Measurements from ENCODE around the gene ATP6V1C2. TPM values are rescaled to one million over a fixed set of nuclear protein-coding genes. Genes with fewer than 3 reads are reported as not detected.

ATP6V1C2 gene
- polyA plus RNA-seq, 2 of the 4 experiments (the other 2 are of a cell fraction) = 0.08 to 0.14 TPM

DNA sequence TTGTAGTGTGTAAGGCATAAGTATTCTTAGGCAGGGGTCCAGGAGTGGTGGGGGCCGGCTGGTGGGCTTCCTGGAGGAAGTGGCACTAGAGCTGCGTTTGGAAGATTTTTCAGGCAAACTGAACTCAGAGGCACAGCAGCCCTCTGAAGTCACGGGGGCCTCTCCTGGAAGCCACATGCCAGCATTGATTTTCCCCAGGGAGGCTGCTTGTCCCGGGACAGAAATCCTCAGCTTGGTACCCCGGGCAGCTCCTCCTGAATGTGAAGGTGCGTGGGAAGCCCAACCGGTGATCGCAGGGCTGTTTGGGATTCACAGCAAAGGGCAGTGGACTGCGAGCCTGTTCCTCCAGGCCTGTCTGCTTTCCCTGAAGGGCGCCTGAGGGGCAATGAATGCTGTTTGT lies 92.7 kb downstream of the ATP6V1C2 start:
- no peak for FAIRE-seq
- no peak overlapping the region for H3K4me3 ChIP-seq
- ChIA-PET CTCF (interaction anchor here (0.6 to 5.3 kb wide), 7 partner anchors 10 to 316 kb away, joined by 3 to 55 read pairs (median 7); no protein-coding TSS in a partner anchor), POLR2A (no interaction called here)
- TF ChIP-seq MAZ (IDR thresholded peaks at IDR 0.05; ENCODE audit: borderline replicate concordance, low read depth, low read length) = no peak
- no peak for TF ChIP-seq FOSB (CRISPR knock-in tag; IDR thresholded peaks at IDR 0.05)
- no peak for TF ChIP-seq NFE2L2 (conservative IDR thresholded peaks at IDR 0.05; ENCODE audit: low read length)
- TF ChIP-seq CBX8 (IDR thresholded peaks at IDR 0.05) = no peak
- no peak for TF ChIP-seq KDM1A (IDR thresholded peaks at IDR 0.05; ENCODE audit: low read depth)
- TF ChIP-seq, protein P1, sequence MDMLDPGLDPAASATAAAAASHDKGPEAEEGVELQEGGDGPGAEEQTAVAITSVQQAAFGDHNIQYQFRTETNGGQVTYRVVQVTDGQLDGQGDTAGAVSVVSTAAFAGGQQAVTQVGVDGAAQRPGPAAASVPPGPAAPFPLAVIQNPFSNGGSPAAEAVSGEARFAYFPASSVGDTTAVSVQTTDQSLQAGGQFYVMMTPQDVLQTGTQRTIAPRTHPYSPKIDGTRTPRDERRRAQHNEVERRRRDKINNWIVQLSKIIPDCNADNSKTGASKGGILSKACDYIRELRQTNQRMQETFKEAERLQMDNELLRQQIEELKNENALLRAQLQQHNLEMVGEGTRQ (IDR thresholded peaks at IDR 0.05) = no peak
- TF ChIP-seq, protein P2, sequence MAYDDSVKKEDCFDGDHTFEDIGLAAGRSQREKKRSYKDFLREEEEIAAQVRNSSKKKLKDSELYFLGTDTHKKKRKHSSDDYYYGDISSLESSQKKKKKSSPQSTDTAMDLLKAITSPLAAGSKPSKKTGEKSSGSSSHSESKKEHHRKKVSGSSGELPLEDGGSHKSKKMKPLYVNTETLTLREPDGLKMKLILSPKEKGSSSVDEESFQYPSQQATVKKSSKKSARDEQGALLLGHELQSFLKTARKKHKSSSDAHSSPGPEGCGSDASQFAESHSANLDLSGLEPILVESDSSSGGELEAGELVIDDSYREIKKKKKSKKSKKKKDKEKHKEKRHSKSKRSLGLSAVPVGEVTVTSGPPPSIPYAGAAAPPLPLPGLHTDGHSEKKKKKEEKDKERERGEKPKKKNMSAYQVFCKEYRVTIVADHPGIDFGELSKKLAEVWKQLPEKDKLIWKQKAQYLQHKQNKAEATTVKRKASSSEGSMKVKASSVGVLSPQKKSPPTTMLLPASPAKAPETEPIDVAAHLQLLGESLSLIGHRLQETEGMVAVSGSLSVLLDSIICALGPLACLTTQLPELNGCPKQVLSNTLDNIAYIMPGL (CRISPR knock-in tag; IDR thresholded peaks at IDR 0.05; ENCODE audit: borderline replicate concordance) = no peak
- no peak for TF ChIP-seq ZFP36 (IDR thresholded peaks at IDR 0.05; ENCODE audit: borderline replicate concordance, partially characterized antibody)
- no peak for TF ChIP-seq PHF8 (IDR thresholded peaks at IDR 0.05; ENCODE audit: borderline replicate concordance, low read depth)
- TF ChIP-seq NR3C1 (IDR thresholded peaks at IDR 0.05) = no peak
- TF ChIP-seq EP300 (IDR thresholded peaks at IDR 0.05) = no peak
- no peak for TF ChIP-seq RFX5 (IDR thresholded peaks at IDR 0.05)
- TF ChIP-seq RARB (CRISPR knock-in tag; IDR thresholded peaks at IDR 0.05) = no peak
- TF ChIP-seq FOSL2 (IDR thresholded peaks at IDR 0.05) = no peak
- no peak for TF ChIP-seq FOSL2 (CRISPR knock-in tag; IDR thresholded peaks at IDR 0.05)
- TF ChIP-seq CEBPB (IDR thresholded peaks at IDR 0.05) = no peak
- TF ChIP-seq ZNF302 (CRISPR knock-in tag; IDR thresholded peaks at IDR 0.05) = no peak
- TF ChIP-seq, protein P3, sequence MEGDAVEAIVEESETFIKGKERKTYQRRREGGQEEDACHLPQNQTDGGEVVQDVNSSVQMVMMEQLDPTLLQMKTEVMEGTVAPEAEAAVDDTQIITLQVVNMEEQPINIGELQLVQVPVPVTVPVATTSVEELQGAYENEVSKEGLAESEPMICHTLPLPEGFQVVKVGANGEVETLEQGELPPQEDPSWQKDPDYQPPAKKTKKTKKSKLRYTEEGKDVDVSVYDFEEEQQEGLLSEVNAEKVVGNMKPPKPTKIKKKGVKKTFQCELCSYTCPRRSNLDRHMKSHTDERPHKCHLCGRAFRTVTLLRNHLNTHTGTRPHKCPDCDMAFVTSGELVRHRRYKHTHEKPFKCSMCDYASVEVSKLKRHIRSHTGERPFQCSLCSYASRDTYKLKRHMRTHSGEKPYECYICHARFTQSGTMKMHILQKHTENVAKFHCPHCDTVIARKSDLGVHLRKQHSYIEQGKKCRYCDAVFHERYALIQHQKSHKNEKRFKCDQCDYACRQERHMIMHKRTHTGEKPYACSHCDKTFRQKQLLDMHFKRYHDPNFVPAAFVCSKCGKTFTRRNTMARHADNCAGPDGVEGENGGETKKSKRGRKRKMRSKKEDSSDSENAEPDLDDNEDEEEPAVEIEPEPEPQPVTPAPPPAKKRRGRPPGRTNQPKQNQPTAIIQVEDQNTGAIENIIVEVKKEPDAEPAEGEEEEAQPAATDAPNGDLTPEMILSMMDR (IDR thresholded peaks at IDR 0.05) = no peak
- no peak for TF ChIP-seq ZSCAN20 (CRISPR knock-in tag; IDR thresholded peaks at IDR 0.05)
- peaks cover 18% of the 10 kb centered on the region for H3K4me1 ChIP-seq
- no peak for ATAC-seq
- no peak overlapping the region for H3K4me2 ChIP-seq
- no peaks in the 10 kb centered on the region for H3K9me3 ChIP-seq
- no peak for DNase-seq (ENCODE audit: low read depth in 1 of 2, low spot score in 1 of 2)
- no peak overlapping the region for H3K27ac ChIP-seq
- WGBS (ENCODE audit: missing lambda C conversion rate) = 72% methylated on average over 10 of the region's 10 CpGs

DNA sequence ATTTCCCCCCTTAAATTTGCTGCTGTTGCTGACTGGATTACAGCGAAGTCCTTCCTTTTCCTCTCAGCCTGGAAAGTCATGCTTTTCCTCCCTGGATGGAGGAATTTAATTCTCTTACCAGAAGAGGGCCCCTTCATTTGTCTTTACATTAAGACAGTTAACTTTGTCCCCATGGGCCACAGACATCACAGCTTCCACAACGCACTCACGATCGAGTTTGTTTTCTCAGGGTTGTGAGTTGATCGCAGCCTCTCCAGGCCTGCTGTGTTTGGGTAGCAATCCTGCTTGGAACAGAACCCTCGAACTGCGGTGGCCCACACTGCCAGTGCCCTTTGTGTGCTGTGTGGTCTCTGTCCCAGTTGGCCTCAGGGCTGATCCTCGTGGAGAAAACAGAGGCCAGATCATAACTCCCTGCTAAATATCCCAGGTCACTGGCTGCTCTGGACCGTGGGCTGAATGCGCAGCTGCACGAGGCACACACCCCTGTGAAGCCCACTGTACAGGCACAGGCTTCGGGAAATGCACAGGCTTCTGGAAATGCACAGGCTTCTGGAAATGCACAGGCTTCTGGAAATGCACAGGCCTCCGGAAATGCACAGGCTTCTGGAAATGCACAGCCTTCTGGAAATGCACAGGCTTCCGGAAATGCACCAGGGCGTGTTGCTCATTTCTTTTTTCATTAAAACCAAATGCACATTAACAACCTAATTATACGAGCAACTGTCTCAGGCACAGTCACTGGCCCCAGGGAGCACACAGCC lies 93.3 kb downstream of the ATP6V1C2 start:
- ATAC-seq (no peak), FAIRE-seq (no peak), DNase-seq (ENCODE audit: low read depth in 1 of 2, low spot score in 1 of 2) (no peak)
- 77% methylated on average over 13 of the region's 16 CpGs for WGBS (ENCODE audit: missing lambda C conversion rate)
- CTCF ChIA-PET = interaction anchor here (1.0 to 5.3 kb wide), 5 partner anchors 9 to 315 kb away, joined by 3 to 55 read pairs (median 10); no protein-coding TSS in a partner anchor
- Histone ChIP-seq H3K27ac (no peak overlapping the region), H3K4me2 (no peak overlapping the region), H3K9me3 (no peaks in the 10 kb centered on the region), H3K4me3 (no peak overlapping the region), H3K4me1 (peaks cover 17% of the 10 kb centered on the region)
- POLR2A ChIA-PET = no interaction called here
- TF ChIP-seq EP300 (IDR thresholded peaks at IDR 0.05) (no peak), ZNF302 (CRISPR knock-in tag; IDR thresholded peaks at IDR 0.05) (no peak), RAD21 (conservative IDR thresholded peaks at IDR 0.05 in 1 of 2, IDR thresholded peaks at IDR 0.05 in 1 of 2) (peak in 1 of 2 experiments; percentile 14; a peak in 1 of 5 replicates), NPAS2 (CRISPR knock-in tag; IDR thresholded peaks at IDR 0.05; ENCODE audit: borderline replicate concordance) (no peak)
